ENCODE data around the gene RAPGEF1.

DNA sequence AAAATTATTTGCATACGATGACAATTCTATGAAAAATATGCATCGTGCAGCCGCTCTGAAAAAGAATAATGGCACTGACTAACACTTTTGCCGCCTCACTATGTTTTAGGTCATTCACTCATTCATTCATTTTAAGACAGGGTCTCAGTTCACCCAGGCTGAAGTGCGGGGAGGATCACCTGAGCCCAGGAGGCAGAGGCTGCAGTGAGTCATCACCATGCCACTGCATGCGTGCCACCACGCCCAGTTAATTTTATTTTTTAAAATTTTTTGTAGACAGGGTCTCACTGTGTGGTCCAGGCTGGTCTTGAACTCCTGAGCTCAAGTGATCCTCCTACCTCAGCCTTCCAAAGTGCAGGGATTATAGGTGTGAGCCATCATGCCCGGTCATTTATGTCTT lies 37.0 kb downstream of the RAPGEF1 start:
- TF ChIP-seq POLR2A (IDR thresholded peaks at IDR 0.05; ENCODE audit: low read depth, low read length) (no peak), CTCF (IDR thresholded peaks at IDR 0.05; ENCODE audit: extremely low read depth in 1 of 2, insufficient read depth in 1 of 2, low read depth in 1 of 2, low read length in 2 of 2) (no peak), MYC (IDR thresholded peaks at IDR 0.05; ENCODE audit: low read depth, low read length) (no peak), FOS (IDR thresholded peaks at IDR 0.05; ENCODE audit: borderline replicate concordance, insufficient read depth, low read length) (no peak), POLR2AphosphoS5 (IDR thresholded peaks at IDR 0.05; ENCODE audit: insufficient read depth, low read depth, low read length) (no peak), EZH2 (IDR thresholded peaks at IDR 0.05; ENCODE audit: borderline replicate concordance, low read depth, low read length, severe bottlenecking) (no peak), JUN (IDR thresholded peaks at IDR 0.05; ENCODE audit: borderline replicate concordance, insufficient read depth, insufficient read length, low read depth) (no peak)
